Measurements from ENCODE around the gene KSR2. TPM values are rescaled to one million over a fixed set of nuclear protein-coding genes. Genes with fewer than 3 reads are reported as not detected.
"Not testable (repeated sequence)": the region's sequence is repeated elsewhere in the genome, so short reads cannot be mapped to it uniquely, and the experiment has no call there.

Gene KSR2
- total RNA-seq, 1 experiment from 2014 or later: 0.02 TPM

GRCh38 chr12:117900561-117900960 is 68.2 kb downstream of the KSR2 start:
- peaks cover 10% of the 10 kb centered on the region for H3K4me1 Mint-ChIP-seq (ENCODE audit: insufficient read depth, unreplicated experiment)
- no peak overlapping the region for H3K27ac Mint-ChIP-seq (ENCODE audit: low read depth, unreplicated experiment)
- H3K9me3 Mint-ChIP-seq (ENCODE audit: unreplicated experiment): no peaks in the 10 kb centered on the region
- CTCF ChIA-PET: no interaction called here
- POLR2A ChIA-PET: no interaction called here
- no TSS peak for BruUV-seq (replicated peaks)
- no peak overlapping the region for H3K4me3 Mint-ChIP-seq (ENCODE audit: unreplicated experiment)
- no peaks in the 10 kb centered on the region for H3K27me3 Mint-ChIP-seq (ENCODE audit: insufficient read depth, unreplicated experiment)
- no peak for TF ChIP-seq CTCF (IDR thresholded peaks at IDR 0.05; ENCODE audit: unreplicated experiment)
- no peaks in the 10 kb centered on the region for H3K36me3 Mint-ChIP-seq (ENCODE audit: insufficient read depth, unreplicated experiment)
- intact Hi-C loops (cut with micrococcal nuclease): no loop called here
- peak; percentile 61 for DNase-seq (ENCODE audit: unreplicated experiment)

- no peak for TF ChIP-seq CTCF (IDR thresholded peaks at IDR 0.05; ENCODE audit: unreplicated experiment)
- intact Hi-C loops (cut with micrococcal nuclease): no loop called here
- H3K4me3 Mint-ChIP-seq (ENCODE audit: unreplicated experiment): no peak overlapping the region
- H3K27ac Mint-ChIP-seq (ENCODE audit: low read depth, unreplicated experiment): no peak overlapping the region
- no peaks in the 10 kb centered on the region for H3K36me3 Mint-ChIP-seq (ENCODE audit: insufficient read depth, unreplicated experiment)
- no TSS peak for BruUV-seq (replicated peaks)
- DNase-seq (ENCODE audit: unreplicated experiment): no peak
- POLR2A ChIA-PET: no interaction called here
- CTCF ChIA-PET: interaction anchor here (0.7 to 1.5 kb wide), 3 partner anchors 23 to 137 kb away, joined by 4 to 5 read pairs (median 4); no protein-coding TSS in a partner anchor
- no peaks in the 10 kb centered on the region for H3K27me3 Mint-ChIP-seq (ENCODE audit: insufficient read depth, unreplicated experiment)
- H3K9me3 Mint-ChIP-seq (ENCODE audit: unreplicated experiment): no peaks in the 10 kb centered on the region
- peaks cover 10% of the 10 kb centered on the region for H3K4me1 Mint-ChIP-seq (ENCODE audit: insufficient read depth, unreplicated experiment)
These were observed 71.2 kb downstream of the KSR2 start for GRCh38 chr12:117897372-117898161.

- intact Hi-C loops (cut with micrococcal nuclease): no loop called here
- no peak for DNase-seq (ENCODE audit: unreplicated experiment)
- Mint-ChIP-seq H3K9me3 (ENCODE audit: unreplicated experiment) (no peaks in the 10 kb centered on the region), H3K27ac (ENCODE audit: low read depth, unreplicated experiment) (no peak overlapping the region), H3K36me3 (ENCODE audit: insufficient read depth, unreplicated experiment) (no peaks in the 10 kb centered on the region), H3K4me1 (ENCODE audit: insufficient read depth, unreplicated experiment) (peaks cover 10% of the 10 kb centered on the region), H3K27me3 (ENCODE audit: insufficient read depth, unreplicated experiment) (no peaks in the 10 kb centered on the region), H3K4me3 (ENCODE audit: unreplicated experiment) (no peak overlapping the region)
- ChIA-PET CTCF (no interaction called here), POLR2A (no interaction called here)
- no TSS peak for BruUV-seq (replicated peaks)
- TF ChIP-seq CTCF (IDR thresholded peaks at IDR 0.05; ENCODE audit: unreplicated experiment): no peak
These were observed 72.8 kb downstream of the KSR2 start for GRCh38 chr12:117896009-117896408.

- Mint-ChIP-seq H3K36me3 (ENCODE audit: insufficient read depth, unreplicated experiment) (no peaks in the 10 kb centered on the region), H3K27ac (ENCODE audit: low read depth, unreplicated experiment) (no peak overlapping the region), H3K9me3 (ENCODE audit: unreplicated experiment) (no peaks in the 10 kb centered on the region), H3K4me1 (ENCODE audit: insufficient read depth, unreplicated experiment) (no peaks in the 10 kb centered on the region), H3K27me3 (ENCODE audit: insufficient read depth, unreplicated experiment) (no peaks in the 10 kb centered on the region), H3K4me3 (ENCODE audit: unreplicated experiment) (no peak overlapping the region)
- intact Hi-C loops (cut with micrococcal nuclease): no loop called here
- no peak for DNase-seq (ENCODE audit: unreplicated experiment)
- POLR2A ChIA-PET: no interaction called here
- TF ChIP-seq CTCF (IDR thresholded peaks at IDR 0.05; ENCODE audit: unreplicated experiment): no peak
- CTCF ChIA-PET: interaction anchor here (1.0 kb wide), 1 partner anchor 18 kb away, joined by 3 read pairs; no protein-coding TSS in a partner anchor
- no TSS peak for BruUV-seq (replicated peaks)
These were observed 76.3 kb downstream of the KSR2 start for GRCh38 chr12:117892441-117892840.

GRCh38 chr12:117891265-117891664 is 77.5 kb downstream of the KSR2 start:
- H3K36me3 Mint-ChIP-seq (ENCODE audit: insufficient read depth, unreplicated experiment); BruUV-seq (replicated peaks); H3K4me3 Mint-ChIP-seq (ENCODE audit: unreplicated experiment); H3K9me3 Mint-ChIP-seq (ENCODE audit: unreplicated experiment); H3K4me1 Mint-ChIP-seq (ENCODE audit: insufficient read depth, unreplicated experiment); intact Hi-C loops (cut with micrococcal nuclease); H3K27me3 Mint-ChIP-seq (ENCODE audit: insufficient read depth, unreplicated experiment); DNase-seq (ENCODE audit: unreplicated experiment); POLR2A ChIA-PET; H3K27ac Mint-ChIP-seq (ENCODE audit: low read depth, unreplicated experiment): not testable (repeated sequence)
- CTCF ChIA-PET: interaction anchor here (0.6 kb wide), 2 partner anchors 16 to 227 kb away, joined by 3 read pairs; no protein-coding TSS in a partner anchor

All from MCF 10A (cell line).